Gastroesophageal sphincter (tissue), 2 donors: ENCODE measurements around the gene DNLZ.

ENCODE experiments used
- EP300 ChIP-seq: sonication (generic); formaldehyde crosslinking; IDR thresholded peaks from one replicate; pipeline ENCODE4 v1.6.1; 2017; ENCODE audit warnings: antibody characterized with exemption, mild to moderate bottlenecking
- POLR2AphosphoS5 ChIP-seq: sonication (generic); formaldehyde crosslinking; IDR thresholded peaks from one replicate; pipeline ENCODE4 v1.6.1; 2017; ENCODE audit warnings: antibody characterized with exemption

DNA sequence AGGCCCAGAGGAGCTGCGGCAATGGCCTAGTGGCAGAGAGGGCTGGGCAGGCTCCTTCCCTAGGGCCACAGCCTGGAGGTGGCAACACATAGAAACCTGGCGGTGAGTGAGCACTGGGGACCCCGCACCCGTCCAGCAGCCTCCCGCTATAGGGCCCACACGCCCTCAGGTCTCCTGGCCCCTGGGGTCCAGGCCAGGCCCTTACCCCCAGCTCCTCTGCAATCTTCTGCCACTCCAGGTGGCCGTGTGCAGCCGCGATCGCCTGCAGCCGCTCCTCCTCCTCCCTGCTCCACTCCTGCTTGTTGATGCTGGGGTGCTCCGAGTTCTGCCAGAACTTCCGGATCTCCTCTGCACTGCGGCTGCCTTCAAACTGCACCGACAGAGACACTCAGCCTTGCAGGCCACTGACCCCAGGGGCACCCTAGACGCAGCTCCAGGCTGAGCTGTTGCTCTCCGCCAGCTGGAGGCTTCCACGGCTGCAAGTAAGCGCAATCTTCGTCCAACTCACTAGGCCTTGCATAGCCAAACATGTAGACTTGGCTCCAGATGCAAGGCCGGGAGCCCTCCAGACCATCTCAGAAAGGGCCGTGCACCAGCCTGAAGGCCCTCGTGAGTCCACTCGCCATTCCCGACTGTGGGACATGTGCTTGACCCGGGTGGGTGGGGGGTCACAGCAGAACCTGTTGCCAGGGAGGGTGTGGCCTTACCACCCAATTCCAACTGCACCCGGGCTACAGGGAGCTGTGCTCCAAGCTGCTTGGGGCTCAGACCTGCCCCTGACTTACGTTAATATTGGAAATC, 28.4 kb upstream of the DNLZ start:
- no peak for TF ChIP-seq POLR2AphosphoS5
- no peak for TF ChIP-seq EP300
